ENCODE measurements around the gene ZNF536.

Gene ZNF536

GRCh38 chr19:30563691-30564090 lies 191.5 kb downstream of the ZNF536 start:
- DNase-seq (ENCODE audit: low read depth in 3 of 3) = no peak

- no peak for DNase-seq (ENCODE audit: low read depth in 3 of 3)
Observed at GRCh38 chr19:30564551-30565011, 192.4 kb downstream of the ZNF536 start.

GRCh38 chr19:30565636-30566035 lies 193.5 kb downstream of the ZNF536 start:
- DNase-seq (ENCODE audit: low read depth in 3 of 3) = no peak

- no peak for DNase-seq (ENCODE audit: low read depth in 3 of 3)
Observed at GRCh38 chr19:30566681-30567420, 194.7 kb downstream of the ZNF536 start.

GRCh38 chr19:30567536-30568232 lies 195.5 kb downstream of the ZNF536 start:
- no peak for DNase-seq (ENCODE audit: low read depth in 3 of 3)

GRCh38 chr19:30570194-30570593 lies 198.0 kb downstream of the ZNF536 start:
- DNase-seq (ENCODE audit: low read depth in 3 of 3) = no peak

- no peak for DNase-seq (ENCODE audit: low read depth in 3 of 3)
Observed at GRCh38 chr19:30577551-30578105, 205.4 kb downstream of the ZNF536 start.

GRCh38 chr19:30579419-30579818 lies 207.2 kb downstream of the ZNF536 start:
- DNase-seq (ENCODE audit: low read depth in 3 of 3) = no peak

GRCh38 chr19:30580673-30581072 lies 208.5 kb downstream of the ZNF536 start:
- no peak for DNase-seq (ENCODE audit: low read depth in 3 of 3)

- no peak for DNase-seq (ENCODE audit: low read depth in 3 of 3)
Observed at GRCh38 chr19:30584090-30584489, 211.9 kb downstream of the ZNF536 start.

- no peak for DNase-seq (ENCODE audit: low read depth in 3 of 3)
Observed at GRCh38 chr19:30587869-30588268, 215.7 kb downstream of the ZNF536 start.

- no peak for DNase-seq (ENCODE audit: low read depth in 3 of 3)
Observed at GRCh38 chr19:30590596-30591229, 218.5 kb downstream of the ZNF536 start.

GRCh38 chr19:30593356-30593755 lies 221.2 kb downstream of the ZNF536 start:
- no peak for DNase-seq (ENCODE audit: low read depth in 3 of 3)

GRCh38 chr19:30593975-30594745 lies 222.0 kb downstream of the ZNF536 start:
- no peak for DNase-seq (ENCODE audit: low read depth in 3 of 3)

- no peak for DNase-seq (ENCODE audit: low read depth in 3 of 3)
Observed at GRCh38 chr19:30596268-30596667, 224.1 kb downstream of the ZNF536 start.

- no peak for DNase-seq (ENCODE audit: low read depth in 3 of 3)
Observed at GRCh38 chr19:30596813-30597399, 224.7 kb downstream of the ZNF536 start.

GRCh38 chr19:30598688-30599087 lies 226.5 kb downstream of the ZNF536 start:
- no peak for DNase-seq (ENCODE audit: low read depth in 3 of 3)

GRCh38 chr19:30602661-30603350 lies 230.6 kb downstream of the ZNF536 start:
- DNase-seq (ENCODE audit: low read depth in 3 of 3) = no peak

- DNase-seq (ENCODE audit: low read depth in 3 of 3) = no peak
Observed at GRCh38 chr19:30604657-30605056, 232.5 kb downstream of the ZNF536 start.

GRCh38 chr19:30605333-30605732 lies 233.1 kb downstream of the ZNF536 start:
- DNase-seq (ENCODE audit: low read depth in 3 of 3) = no peak
